Psoas muscle (tissue), 8 donors: ENCODE results near the gene C11orf52. TPM values are rescaled to one million over a fixed set of nuclear protein-coding genes. Genes with fewer than 3 reads are reported as not detected.
"Not testable (repeated sequence)": the region's sequence is repeated elsewhere in the genome, so short reads cannot be mapped to it uniquely, and the experiment has no call there.

ENCODE experiments used
- ATAC-seq, 4 donors: fragments of 200-7000 bp; cut with Tn5 transposase; one replicate each; pipeline ENCODE4 v1.9.1; 2020; ENCODE audit warnings: moderate library complexity in 3 of 4, mild to moderate bottlenecking in 2 of 4
- DNase-seq, 2 donors: peaks; one replicate each; pipeline ENCODE4 v3.0.0-alpha.2; 2020
- H3K27ac ChIP-seq: fragments of 200-600 bp; one replicate; pipeline ENCODE4 v1.8.0; 2022
- H3K27me3 ChIP-seq, 3 donors: fragments of 200-600 bp in 1 of 3; one replicate each; pipeline versions ENCODE4 v1.6.1 to v1.8.0; 2013 to 2022; ENCODE audit warnings: low read length in 2 of 3, mild to moderate bottlenecking in 2 of 3, moderate library complexity in 1 of 3; ENCODE audit not compliant: insufficient read depth in 3 of 3
- H3K36me3 ChIP-seq, 2 donors: fragments of 200-600 bp in 1 of 2; one replicate each; pipeline versions ENCODE4 v1.6.1 to v1.8.0; 2013 to 2022; ENCODE audit warnings: low read depth in 1 of 2, mild to moderate bottlenecking in 1 of 2, moderate library complexity in 1 of 2; ENCODE audit not compliant: insufficient read depth in 1 of 2
- H3K4me1 ChIP-seq: fragments of 200-600 bp; one replicate; pipeline ENCODE4 v1.8.0; 2022
- H3K4me3 ChIP-seq: fragments of 200-600 bp; one replicate; pipeline ENCODE4 v1.8.0; 2022; ENCODE audit warnings: mild to moderate bottlenecking
- H3K9me3 ChIP-seq: fragments of 200-600 bp; one replicate; pipeline ENCODE4 v1.8.0; 2022
- WGBS, 3 donors: extraction: QIAGEN DNeasy Blood & Tissue Kit; methylation state at CpG; one replicate each; pipeline versions ENCODE4 v1.1.6 to v1.1.7; 2013; 5-methylcytosine and 5-hydroxymethylcytosine counted together
- intact Hi-C, 2 donors: fragments of 100-400 bp; cut with DNase I; formaldehyde crosslinking; loops; one replicate each; pipeline versions ENCODE4 v1.11.0 to v1.14.2; 2022
- polyA plus RNA-seq, 3 donors: library from polyadenylated mRNA; stranded (reverse); fragments of 200-250 nt; gene quantifications; one replicate each; pipeline ENCODE4 v1.2.3, GENCODE V29; 2013
- total RNA-seq, 4 donors: library from RNA; stranded (reverse); fragmentation: NEBNext Ultra II Directional in 2 of 4; extraction: Animal tissue kit (Norgen Biotek cat#: 25700) in 2 of 4; gene quantifications; one replicate each; pipeline versions ENCODE4 v1.2.1 to v1.2.4, GENCODE V29; 2021 to 2023
- TF ChIP-seq, protein P1 (sequence below): fragments of 200-600 bp; IDR thresholded peaks from one replicate; pipeline ENCODE4 v1.8.0; 2022; ENCODE audit warnings: antibody characterized with exemption
- donor health status: healthy with polysubstance abuse.
- donor health status: DM: no; HTN: no; CAD: no; lungs with moderate emphysema.
- donor health status: Bipolar disorder and iron deficiency.
- donor health status: healthy.
- donor health status: DM: yes; HTN: yes; CAD: no.
- donor health status: DM: no; HTN: no; CAD: no.
- donor health status: DM: no; HTN: no; CAD: no.
- donor health status: DM: yes; HTN: yes; CAD: no.

C11orf52 gene
- total and polyA plus RNA-seq, 7 donors = 1.0 to 24.5 (median 7.0) TPM

- peaks cover 4% of the 10 kb centered on the region for H3K4me1 ChIP-seq
- ATAC-seq (no peak), DNase-seq (no peak)
- H3K36me3 ChIP-seq = no peaks in the 10 kb centered on the region
- 78 to 85% (median 81%) methylated on average over 5 of the region's 5 CpGs for WGBS, 3 donors
- H3K27ac ChIP-seq = no peak overlapping the region
- intact Hi-C loops = no loop called here
- no peak overlapping the region for H3K4me3 ChIP-seq
- H3K27me3 ChIP-seq = no peaks in the 10 kb centered on the region
- no peaks in the 10 kb centered on the region for H3K9me3 ChIP-seq
- TF ChIP-seq, protein P1, sequence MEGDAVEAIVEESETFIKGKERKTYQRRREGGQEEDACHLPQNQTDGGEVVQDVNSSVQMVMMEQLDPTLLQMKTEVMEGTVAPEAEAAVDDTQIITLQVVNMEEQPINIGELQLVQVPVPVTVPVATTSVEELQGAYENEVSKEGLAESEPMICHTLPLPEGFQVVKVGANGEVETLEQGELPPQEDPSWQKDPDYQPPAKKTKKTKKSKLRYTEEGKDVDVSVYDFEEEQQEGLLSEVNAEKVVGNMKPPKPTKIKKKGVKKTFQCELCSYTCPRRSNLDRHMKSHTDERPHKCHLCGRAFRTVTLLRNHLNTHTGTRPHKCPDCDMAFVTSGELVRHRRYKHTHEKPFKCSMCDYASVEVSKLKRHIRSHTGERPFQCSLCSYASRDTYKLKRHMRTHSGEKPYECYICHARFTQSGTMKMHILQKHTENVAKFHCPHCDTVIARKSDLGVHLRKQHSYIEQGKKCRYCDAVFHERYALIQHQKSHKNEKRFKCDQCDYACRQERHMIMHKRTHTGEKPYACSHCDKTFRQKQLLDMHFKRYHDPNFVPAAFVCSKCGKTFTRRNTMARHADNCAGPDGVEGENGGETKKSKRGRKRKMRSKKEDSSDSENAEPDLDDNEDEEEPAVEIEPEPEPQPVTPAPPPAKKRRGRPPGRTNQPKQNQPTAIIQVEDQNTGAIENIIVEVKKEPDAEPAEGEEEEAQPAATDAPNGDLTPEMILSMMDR = no peak
Observed at GRCh38 chr11:111882202-111882601, 36.5 kb upstream of the C11orf52 start.

- DNase-seq, H3K27me3 ChIP-seq, ATAC-seq, H3K27ac ChIP-seq, intact Hi-C loops, H3K4me3 ChIP-seq, H3K4me1 ChIP-seq, H3K36me3 ChIP-seq, H3K9me3 ChIP-seq: not testable (repeated sequence)
- WGBS, 3 donors = 63 to 97% (median 80%) methylated on average over 4 of the region's 4 CpGs
Observed at GRCh38 chr11:111885053-111885452, 33.7 kb upstream of the C11orf52 start.

DNA sequence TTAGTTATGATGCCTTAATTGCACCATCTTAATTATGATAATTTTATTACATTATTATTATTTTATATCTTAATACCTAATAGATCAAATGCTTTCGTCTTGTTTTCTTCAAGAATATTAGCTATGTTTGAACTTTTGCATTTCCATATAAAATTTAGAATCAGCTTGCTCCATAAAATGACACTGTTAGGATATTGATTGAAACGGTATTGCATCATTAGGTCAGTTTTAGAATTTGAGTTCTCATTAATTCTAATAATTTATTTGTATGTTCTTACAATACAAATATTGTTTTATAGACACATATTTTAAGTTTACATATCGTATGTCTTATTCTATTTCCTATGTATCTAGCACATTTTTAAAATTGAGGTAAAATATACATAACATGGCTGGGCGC is 32.7 kb upstream of the C11orf52 start:
- WGBS, 3 donors = 81 to 94% (median 91%) methylated on average over 4 of the region's 4 CpGs
- Histone ChIP-seq H3K27ac (no peak overlapping the region), H3K36me3 (no peaks in the 10 kb centered on the region), H3K27me3 (no peaks in the 10 kb centered on the region), H3K9me3 (no peaks in the 10 kb centered on the region), H3K4me1 (no peaks in the 10 kb centered on the region), H3K4me3 (no peak overlapping the region)
- intact Hi-C loops = no loop called here
- DNase-seq = no peak
- ATAC-seq = no peak
- TF ChIP-seq, protein P1 = no peak

- WGBS, 3 donors = 75 to 89% (median 86%) methylated on average over 2 of the region's 2 CpGs
- Histone ChIP-seq H3K27me3 (no peaks in the 10 kb centered on the region), H3K36me3 (no peaks in the 10 kb centered on the region), H3K4me1 (no peaks in the 10 kb centered on the region), H3K9me3 (no peaks in the 10 kb centered on the region), H3K27ac (no peak overlapping the region), H3K4me3 (no peak overlapping the region)
- intact Hi-C loops = no loop called here
- TF ChIP-seq, protein P1 = no peak
- ATAC-seq = no peak
- DNase-seq = no peak
Observed at GRCh38 chr11:111886844-111887243, 31.9 kb upstream of the C11orf52 start.

DNA sequence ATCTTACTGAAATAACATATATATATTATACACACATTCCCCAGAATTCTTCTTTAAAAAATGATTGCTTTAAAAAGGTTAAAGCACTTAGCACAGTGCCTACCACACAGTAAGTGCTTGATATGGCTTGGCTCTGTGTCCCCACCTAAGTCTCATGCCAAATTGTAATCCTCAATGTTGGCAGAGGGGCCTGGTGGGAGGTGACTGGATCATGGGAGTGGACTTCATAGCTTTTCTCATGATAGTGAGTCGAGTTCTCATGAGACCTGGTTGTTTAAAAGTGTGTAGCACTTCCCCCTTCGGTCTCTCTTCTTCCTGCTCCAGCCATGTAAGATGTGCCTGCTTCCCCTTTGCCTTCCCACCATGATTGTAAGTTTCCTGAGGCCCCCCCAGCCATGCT is 13.3 kb upstream of the C11orf52 start:
- peaks cover 4% of the 10 kb centered on the region for H3K4me1 ChIP-seq
- 13 to 35% (median 19%) methylated on average over 2 of the region's 2 CpGs for WGBS, 3 donors
- intact Hi-C loops = no loop called here
- no peaks in the 10 kb centered on the region for H3K9me3 ChIP-seq
- ATAC-seq = no peak
- H3K36me3 ChIP-seq = peaks cover 0 to 26% of the 10 kb centered on the region in 2 donors
- H3K4me3 ChIP-seq = no peak overlapping the region
- DNase-seq = no peak
- H3K27ac ChIP-seq = peak overlapping the region; percentile 95
- no peaks in the 10 kb centered on the region for H3K27me3 ChIP-seq
- TF ChIP-seq, protein P1 = no peak
